ENCODE data around the gene CHST14. TPM values are rescaled to one million over a fixed set of nuclear protein-coding genes. Genes with fewer than 3 reads are reported as not detected.

CHST14 gene
- total and polyA plus RNA-seq, 9 donors, result 16.0 to 48.4 (median 42.7) TPM

DNA sequence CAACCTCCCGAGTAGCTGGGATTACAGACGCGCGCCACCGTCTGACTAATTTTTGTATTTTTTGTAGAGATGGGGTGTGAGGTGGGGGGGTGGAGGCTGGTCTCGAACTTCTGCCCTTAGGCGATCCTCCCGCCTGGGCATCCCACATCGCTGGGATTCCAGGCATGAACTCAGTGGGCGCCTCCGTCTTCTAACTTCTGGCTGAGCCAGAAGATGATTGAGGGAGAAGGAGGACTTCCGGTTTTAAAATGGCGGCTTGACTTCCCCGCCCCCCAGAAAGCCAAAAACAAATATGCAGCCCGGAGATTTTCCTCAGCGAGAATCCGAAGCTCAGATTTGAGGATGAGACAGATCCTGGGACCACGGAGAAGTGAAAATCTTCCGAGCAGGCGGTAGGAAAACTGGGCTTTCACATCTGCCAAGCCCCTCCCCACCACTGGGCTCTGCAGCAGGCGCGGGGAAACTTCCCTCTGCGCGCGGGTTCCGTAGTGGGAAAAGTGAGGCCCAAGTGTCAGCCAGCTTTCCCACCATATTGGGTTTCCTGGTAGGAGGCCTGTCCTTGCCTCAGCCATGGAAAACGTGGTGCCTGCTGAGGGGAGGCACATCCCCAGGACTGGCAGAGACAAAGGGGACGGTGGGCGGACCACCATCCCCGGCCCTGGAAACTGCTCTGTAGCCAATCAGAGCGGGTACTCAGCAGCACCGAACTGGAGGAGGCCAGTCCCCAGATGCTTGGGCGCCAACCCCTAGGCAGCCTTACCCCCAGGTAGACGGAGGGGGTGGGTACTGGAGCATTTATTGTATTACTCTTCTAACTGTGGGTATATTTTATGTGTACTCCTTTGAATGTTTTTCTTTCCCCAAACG lies 17.3 kb downstream of the CHST14 start:
- Histone ChIP-seq H3K27me3 (ENCODE audit: control insufficient read depth, insufficient read depth, low read length) (no peaks in the 10 kb centered on the region), H3K4me1 (ENCODE audit: control insufficient read depth, insufficient read depth, low read length) (no peaks in the 10 kb centered on the region), H3K36me3 (ENCODE audit: control insufficient read depth, insufficient read depth, low read length) (no peaks in the 10 kb centered on the region), H3K9me3 (replicated peaks; ENCODE audit: control insufficient read depth, low read depth, low read length) (no peaks in the 10 kb centered on the region), H3K27ac (ENCODE audit: low read length) (no peak overlapping the region), H3K4me3 (ENCODE audit: low read length) (no peak overlapping the region)
- WGBS (ENCODE audit: insufficient coverage), result 88% methylated on average over 10 of the region's 35 CpGs
- no peak for DNase-seq

DNA sequence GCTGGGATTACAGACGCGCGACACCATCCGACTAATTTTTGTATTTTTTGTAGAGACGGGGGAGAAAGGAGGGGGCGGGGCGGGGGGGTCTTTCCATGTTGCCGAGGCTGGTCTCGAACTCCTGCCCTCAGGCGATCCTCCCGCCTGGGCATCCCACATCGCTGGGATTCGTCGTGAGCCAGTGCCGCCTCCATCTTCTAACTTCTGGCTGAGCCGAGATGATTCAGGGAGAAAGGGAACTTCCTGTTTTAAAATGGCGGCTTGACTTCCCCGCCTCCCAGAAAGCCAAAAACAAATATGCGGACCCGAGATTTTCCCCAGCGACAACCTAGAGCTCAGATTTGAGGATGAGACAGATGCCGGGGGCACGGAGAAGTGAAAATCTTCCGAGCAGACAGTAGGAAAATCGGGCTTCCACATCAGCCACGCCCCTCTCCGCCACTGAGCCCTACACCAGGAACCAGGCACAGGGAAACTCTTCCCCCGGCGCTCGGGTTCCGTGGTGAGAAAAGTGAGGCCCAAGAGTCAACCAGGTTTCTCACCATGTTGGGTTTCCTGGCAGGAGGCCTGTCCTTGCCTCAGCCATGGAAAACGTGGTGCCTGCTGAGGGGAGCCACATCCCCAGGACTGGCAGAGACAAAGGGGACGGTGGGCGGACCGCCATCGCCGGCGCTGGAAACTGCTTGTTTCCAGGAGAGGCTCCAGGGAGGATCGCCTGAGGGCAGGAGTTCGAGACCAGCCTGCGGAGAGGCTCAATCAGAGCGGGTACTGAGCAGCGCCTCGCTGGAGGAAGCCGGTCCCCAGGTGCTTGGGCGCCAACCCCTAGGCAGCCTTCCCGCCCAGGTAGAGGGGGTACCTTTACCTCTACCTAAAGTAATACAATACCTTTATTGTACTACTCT lies 18.7 kb downstream of the CHST14 start:
- Histone ChIP-seq H3K27ac (ENCODE audit: low read length) (no peak overlapping the region), H3K27me3 (ENCODE audit: control insufficient read depth, insufficient read depth, low read length) (peaks cover 2% of the 10 kb centered on the region), H3K4me3 (ENCODE audit: low read length) (no peak overlapping the region), H3K4me1 (ENCODE audit: control insufficient read depth, insufficient read depth, low read length) (no peaks in the 10 kb centered on the region), H3K36me3 (ENCODE audit: control insufficient read depth, insufficient read depth, low read length) (no peaks in the 10 kb centered on the region), H3K9me3 (replicated peaks; ENCODE audit: control insufficient read depth, low read depth, low read length) (no peaks in the 10 kb centered on the region)
- 82% methylated on average over 35 of the region's 47 CpGs for WGBS (ENCODE audit: insufficient coverage)
- no peak for DNase-seq

DNA sequence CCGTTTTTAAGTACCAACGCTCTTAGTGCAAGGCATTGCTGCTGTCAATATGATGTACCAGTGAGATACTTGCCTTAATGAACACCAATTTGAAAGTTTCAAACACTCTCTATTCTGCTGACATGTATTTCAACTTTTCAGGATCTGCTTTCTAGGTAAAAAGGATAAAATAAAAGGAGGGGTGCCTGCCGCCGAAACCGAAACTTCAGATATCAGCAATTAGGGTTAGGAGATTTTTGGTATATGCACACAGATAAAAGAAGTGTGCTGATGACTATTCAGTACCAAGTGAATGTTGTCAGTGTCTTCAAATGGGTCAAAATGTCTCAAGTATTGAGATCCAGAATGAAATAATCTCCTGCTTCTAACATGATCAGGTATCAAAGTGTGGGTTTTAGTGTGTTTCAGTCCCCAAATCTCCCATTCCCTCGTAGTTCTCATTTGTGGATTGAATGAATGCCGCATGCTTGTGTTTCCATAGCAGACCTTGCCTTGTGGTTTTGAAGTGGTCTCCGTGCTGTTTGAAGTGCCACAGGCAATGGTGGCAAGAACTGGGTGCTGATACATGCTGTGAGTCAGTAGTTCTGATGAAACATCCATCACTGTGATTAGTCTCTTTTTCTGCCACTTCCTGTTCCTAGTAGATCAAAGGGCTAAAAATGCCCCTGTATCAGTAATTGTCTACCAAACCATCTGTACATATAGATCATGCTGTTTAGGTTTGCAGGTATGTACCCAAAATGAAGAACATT lies 22.5 kb downstream of the CHST14 start:
- Histone ChIP-seq H3K4me1 (ENCODE audit: control insufficient read depth, insufficient read depth, low read length) (peaks cover 2% of the 10 kb centered on the region), H3K27ac (ENCODE audit: low read length) (no peak overlapping the region), H3K36me3 (ENCODE audit: control insufficient read depth, insufficient read depth, low read length) (no peaks in the 10 kb centered on the region), H3K27me3 (ENCODE audit: control insufficient read depth, insufficient read depth, low read length) (peaks cover 4% of the 10 kb centered on the region), H3K9me3 (replicated peaks; ENCODE audit: control insufficient read depth, low read depth, low read length) (no peaks in the 10 kb centered on the region), H3K4me3 (ENCODE audit: low read length) (no peak overlapping the region)
- 94% methylated on average over 3 of the region's 8 CpGs for WGBS (ENCODE audit: insufficient coverage)
- no peak for DNase-seq

DNA sequence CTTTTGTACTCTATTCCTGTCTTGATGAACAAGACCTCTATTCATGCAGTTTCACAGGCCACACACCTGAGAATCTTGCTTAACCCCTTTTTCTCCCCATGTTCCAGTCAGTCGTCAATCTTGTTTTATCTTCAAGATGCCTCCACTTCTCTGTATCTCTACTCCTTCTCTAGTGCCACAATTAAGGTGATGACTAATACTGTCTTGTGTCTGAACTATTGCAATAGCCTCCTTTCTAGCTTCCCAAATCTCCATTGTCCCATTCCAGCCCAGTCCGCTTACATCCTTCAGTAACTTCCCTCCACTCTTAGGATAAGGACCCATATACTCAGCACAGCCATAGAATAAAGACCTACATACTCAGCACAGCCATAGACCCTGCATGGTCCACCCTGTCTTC lies 24.7 kb downstream of the CHST14 start:
- Histone ChIP-seq H3K9me3 (replicated peaks; ENCODE audit: control insufficient read depth, low read depth, low read length) (no peaks in the 10 kb centered on the region), H3K27ac (ENCODE audit: low read length) (no peak overlapping the region), H3K36me3 (ENCODE audit: control insufficient read depth, insufficient read depth, low read length) (no peaks in the 10 kb centered on the region), H3K4me3 (ENCODE audit: low read length) (no peak overlapping the region), H3K4me1 (ENCODE audit: control insufficient read depth, insufficient read depth, low read length) (peaks cover 2% of the 10 kb centered on the region), H3K27me3 (ENCODE audit: control insufficient read depth, insufficient read depth, low read length) (peaks cover 7% of the 10 kb centered on the region)
- no peak for DNase-seq
- 100% methylated on average over 1 of the region's 2 CpGs for WGBS (ENCODE audit: insufficient coverage)

DNA sequence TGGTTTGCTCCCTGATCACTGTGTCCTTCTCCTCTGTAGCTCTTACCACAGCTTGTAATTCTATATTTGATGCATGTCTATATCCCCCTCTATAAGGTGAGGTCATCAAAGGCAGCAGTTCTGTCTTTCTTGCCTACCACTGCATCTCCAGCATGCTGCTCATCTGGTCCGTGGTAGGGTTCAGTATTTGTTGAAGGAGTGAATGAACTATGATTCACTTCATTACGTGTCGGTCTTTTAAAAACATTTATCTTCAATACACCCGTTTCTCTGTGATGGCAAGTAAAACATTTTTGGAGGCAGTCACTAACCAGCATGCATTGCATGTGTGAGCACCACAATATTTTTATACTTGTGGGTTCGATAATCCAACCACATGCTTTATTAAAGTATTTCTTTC lies 27.6 kb downstream of the CHST14 start:
- no peaks in the 10 kb centered on the region for H3K36me3 ChIP-seq (ENCODE audit: control insufficient read depth, insufficient read depth, low read length)
- H3K27me3 ChIP-seq (ENCODE audit: control insufficient read depth, insufficient read depth, low read length), result peaks cover 7% of the 10 kb centered on the region
- no peak for DNase-seq
- H3K9me3 ChIP-seq (replicated peaks; ENCODE audit: control insufficient read depth, low read depth, low read length), result no peaks in the 10 kb centered on the region
- no CpG with 5 or more reads among the region's 5 CpGs for WGBS (ENCODE audit: insufficient coverage)
- no peak overlapping the region for H3K27ac ChIP-seq (ENCODE audit: low read length)
- H3K4me1 ChIP-seq (ENCODE audit: control insufficient read depth, insufficient read depth, low read length), result peaks cover 2% of the 10 kb centered on the region
- H3K4me3 ChIP-seq (ENCODE audit: low read length), result no peak overlapping the region

DNA sequence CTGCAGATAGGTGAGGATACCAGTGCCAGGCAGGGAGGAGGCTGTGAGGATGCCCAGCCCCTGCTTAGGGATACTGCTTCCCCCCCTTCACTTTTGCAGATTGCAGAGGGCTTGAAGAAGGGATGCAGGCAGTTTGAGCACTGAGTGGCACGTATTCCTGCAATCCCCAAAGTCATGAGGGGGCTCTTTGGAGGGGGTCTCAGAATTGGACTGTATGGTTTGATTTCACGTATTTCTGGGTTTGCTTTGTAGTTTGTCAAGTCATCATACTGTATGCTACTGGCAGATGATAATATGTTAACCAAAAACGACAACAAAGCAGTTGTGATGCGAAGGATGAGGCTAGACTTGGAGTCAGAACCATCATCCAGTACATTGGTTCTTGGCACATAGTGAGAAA lies 28.1 kb downstream of the CHST14 start:
- WGBS (ENCODE audit: insufficient coverage), result 67% methylated on average over 1 of the region's 4 CpGs

DNA sequence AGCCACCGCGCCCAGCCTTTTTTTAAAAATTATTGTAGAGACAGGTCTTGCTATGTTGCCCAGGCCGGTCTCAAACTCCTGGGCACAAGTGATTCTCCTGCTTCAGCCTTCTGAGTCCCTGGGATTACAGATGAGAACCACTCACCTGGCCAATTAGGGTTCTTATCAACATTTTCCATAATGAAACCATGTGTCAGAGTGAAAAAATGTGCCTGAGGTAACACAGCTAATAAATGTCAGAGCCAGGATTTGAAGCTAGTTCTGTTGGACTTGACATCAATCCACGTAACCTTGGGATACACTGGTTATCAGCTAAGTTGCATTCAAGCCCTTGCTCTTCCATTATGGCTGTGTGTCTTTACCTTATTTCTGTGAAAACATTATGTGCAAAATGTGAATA lies 29.1 kb downstream of the CHST14 start:
- DNase-seq, result no peak
- Histone ChIP-seq H3K4me3 (ENCODE audit: low read length) (no peak overlapping the region), H3K27me3 (ENCODE audit: control insufficient read depth, insufficient read depth, low read length) (peaks cover 6% of the 10 kb centered on the region), H3K9me3 (replicated peaks; ENCODE audit: control insufficient read depth, low read depth, low read length) (no peaks in the 10 kb centered on the region), H3K36me3 (ENCODE audit: control insufficient read depth, insufficient read depth, low read length) (no peaks in the 10 kb centered on the region), H3K4me1 (ENCODE audit: control insufficient read depth, insufficient read depth, low read length) (peaks cover 2% of the 10 kb centered on the region), H3K27ac (ENCODE audit: low read length) (no peak overlapping the region)
- 80% methylated on average over 2 of the region's 4 CpGs for WGBS (ENCODE audit: insufficient coverage)

More for the DNA sequence above, 28.1 kb downstream of the CHST14 start:
- H3K9me3 ChIP-seq (replicated peaks; ENCODE audit: control insufficient read depth, low read depth, low read length), result no peaks in the 10 kb centered on the region
- DNase-seq, result no peak
- H3K4me1 ChIP-seq (ENCODE audit: control insufficient read depth, insufficient read depth, low read length), result peaks cover 2% of the 10 kb centered on the region
- H3K27me3 ChIP-seq (ENCODE audit: control insufficient read depth, insufficient read depth, low read length), result peaks cover 7% of the 10 kb centered on the region
- H3K27ac ChIP-seq (ENCODE audit: low read length), result no peak overlapping the region
- no peak overlapping the region for H3K4me3 ChIP-seq (ENCODE audit: low read length)
- H3K36me3 ChIP-seq (ENCODE audit: control insufficient read depth, insufficient read depth, low read length), result no peaks in the 10 kb centered on the region

DNA sequence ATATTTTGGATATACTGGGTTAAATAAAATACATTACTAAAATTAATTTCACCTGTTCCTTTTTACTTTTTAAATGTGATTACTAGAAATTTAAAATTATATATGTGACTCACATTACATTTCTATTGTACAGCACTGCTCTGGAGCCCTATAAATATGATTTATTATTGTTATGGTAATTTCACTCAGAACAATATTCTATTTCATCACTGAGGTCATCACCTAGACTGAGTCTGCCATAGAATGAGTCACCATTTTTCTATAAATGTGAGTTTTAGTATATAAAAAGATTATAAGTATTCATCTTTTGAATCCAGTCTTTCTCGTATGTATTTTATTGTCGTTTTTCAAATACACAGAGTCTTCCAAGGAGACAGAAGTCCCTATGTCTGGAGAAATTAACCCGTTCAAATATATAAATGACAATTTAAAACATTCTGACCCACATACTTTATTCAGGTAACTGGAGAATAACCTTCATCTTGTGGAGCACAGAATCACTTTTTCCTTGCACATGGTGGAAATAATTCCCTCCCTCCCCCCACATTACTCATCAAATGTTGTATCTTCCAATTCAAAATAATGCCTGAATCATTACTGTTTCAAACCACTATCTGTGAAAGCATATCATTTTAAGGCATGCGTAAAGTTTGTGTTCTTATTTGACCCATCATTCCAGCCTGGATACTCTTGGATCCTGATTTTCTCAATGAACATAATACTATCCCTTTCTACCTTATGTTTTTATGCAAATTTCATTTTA lies 30.0 kb downstream of the CHST14 start:
- WGBS (ENCODE audit: insufficient coverage), result 86% methylated on average over 1 of the region's 4 CpGs
- Histone ChIP-seq H3K9me3 (replicated peaks; ENCODE audit: control insufficient read depth, low read depth, low read length) (no peaks in the 10 kb centered on the region), H3K4me3 (ENCODE audit: low read length) (no peak overlapping the region), H3K36me3 (ENCODE audit: control insufficient read depth, insufficient read depth, low read length) (no peaks in the 10 kb centered on the region), H3K27me3 (ENCODE audit: control insufficient read depth, insufficient read depth, low read length) (peaks cover 6% of the 10 kb centered on the region), H3K27ac (ENCODE audit: low read length) (no peak overlapping the region), H3K4me1 (ENCODE audit: control insufficient read depth, insufficient read depth, low read length) (peaks cover 2% of the 10 kb centered on the region)
- peak; percentile 7 for DNase-seq

DNA sequence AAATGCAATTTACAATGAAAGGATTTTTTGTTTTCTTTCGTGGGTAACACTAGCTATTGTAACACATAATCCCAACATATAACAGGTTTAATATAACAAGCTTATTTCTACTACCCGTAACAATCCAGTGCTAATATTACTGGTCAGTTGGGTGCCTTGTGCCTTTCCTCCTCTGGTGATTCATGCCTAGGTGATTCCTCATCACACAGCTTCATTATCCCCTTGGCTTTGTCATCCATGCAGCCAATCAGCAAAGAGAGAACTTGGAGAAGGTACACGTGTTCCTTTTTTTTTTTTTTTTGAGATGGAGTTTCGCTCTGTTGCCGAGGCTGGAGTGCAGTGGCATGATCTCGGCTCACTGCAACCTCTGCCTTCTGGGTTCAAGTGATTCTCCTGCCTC lies 30.7 kb downstream of the CHST14 start:
- H3K4me1 ChIP-seq (ENCODE audit: control insufficient read depth, insufficient read depth, low read length), result peaks cover 2% of the 10 kb centered on the region
- H3K27ac ChIP-seq (ENCODE audit: low read length), result no peak overlapping the region
- H3K4me3 ChIP-seq (ENCODE audit: low read length), result no peak overlapping the region
- no peaks in the 10 kb centered on the region for H3K9me3 ChIP-seq (replicated peaks; ENCODE audit: control insufficient read depth, low read depth, low read length)
- peaks cover 6% of the 10 kb centered on the region for H3K27me3 ChIP-seq (ENCODE audit: control insufficient read depth, insufficient read depth, low read length)
- WGBS (ENCODE audit: insufficient coverage), result 61% methylated on average over 2 of the region's 6 CpGs
- DNase-seq, result no peak
- no peaks in the 10 kb centered on the region for H3K36me3 ChIP-seq (ENCODE audit: control insufficient read depth, insufficient read depth, low read length)

Measured in muscle of leg (tissue), 11 donors.